ENCODE results near the gene SYPL1.

SYPL1 gene

DNA sequence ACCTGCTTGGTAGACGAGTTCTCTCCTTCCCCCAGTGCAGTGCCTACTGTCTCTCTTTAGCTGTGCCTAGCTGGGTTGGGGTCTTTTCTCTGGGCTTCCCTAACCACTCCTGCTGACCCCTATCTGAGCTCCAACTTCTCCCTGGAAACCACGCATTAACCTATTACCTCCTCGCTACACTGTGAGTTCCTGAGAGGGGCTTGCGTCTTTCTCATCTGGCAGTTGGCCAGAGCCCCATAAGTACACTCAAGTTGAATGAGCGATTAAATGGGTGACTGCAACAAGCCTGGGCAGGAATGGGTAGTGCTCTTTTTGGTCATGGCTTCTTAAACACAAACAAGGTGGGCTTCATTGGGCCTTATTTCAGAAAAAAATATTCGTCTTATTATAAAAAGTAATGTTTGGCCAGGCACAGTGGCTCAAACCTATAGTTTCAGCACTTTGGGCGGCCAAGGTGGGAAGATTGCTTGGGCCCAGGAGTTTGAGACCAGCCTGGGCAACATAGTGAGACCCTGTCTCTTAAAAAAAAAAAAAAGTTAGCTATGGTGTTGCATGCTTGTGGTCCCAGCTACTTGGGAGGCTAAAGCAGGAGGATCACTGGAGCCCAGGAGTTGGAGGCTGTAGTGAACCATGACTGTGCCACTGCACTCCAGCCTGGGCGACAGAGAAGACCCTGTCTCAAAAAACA is 41.4 kb downstream of the SYPL1 start:
- Histone ChIP-seq H4K20me1 (no peaks in the 10 kb centered on the region), H3K27ac (peak overlapping the region; percentile 90), H3K4me2 (peak overlapping the region; percentile 91), H3K36me3 (no peaks in the 10 kb centered on the region), H3K9me3 (no peaks in the 10 kb centered on the region), H3K27me3 (no peaks in the 10 kb centered on the region), H3K4me3 (peak overlapping the region; percentile 54), H3K4me1 (peaks cover 77% of the 10 kb centered on the region), H3K9ac (peak overlapping the region; percentile 62)
- no peak for TF ChIP-seq Cebpa-rat (IDR thresholded peaks at IDR 0.05)

DNA sequence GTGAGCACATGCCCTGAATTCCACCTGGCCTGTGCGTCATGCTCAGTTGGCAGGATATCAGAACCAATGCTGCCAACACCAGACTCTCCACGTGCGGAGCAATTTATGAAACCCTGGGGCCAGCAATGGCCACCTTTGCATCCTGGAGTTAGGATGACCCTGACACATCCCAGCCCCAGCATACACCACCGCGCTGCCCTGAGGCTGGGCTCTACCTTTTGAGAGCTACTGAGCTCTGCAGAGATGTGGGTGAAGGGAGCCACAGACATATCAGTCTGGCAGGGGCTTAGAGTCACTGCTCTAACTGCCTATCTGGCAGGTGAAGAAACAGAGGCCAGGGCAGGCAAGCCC is 41.9 kb downstream of the SYPL1 start:
- Histone ChIP-seq H3K9ac (0 out of 2 replicates have a peak overlapping the region, but pooled peaks have one; percentile 15), H3K4me3 (no peak overlapping the region), H3K27ac (peak overlapping the region; percentile 90), H3K4me1 (peaks cover 77% of the 10 kb centered on the region), H4K20me1 (no peaks in the 10 kb centered on the region), H3K36me3 (no peaks in the 10 kb centered on the region), H3K27me3 (no peaks in the 10 kb centered on the region), H3K4me2 (peak overlapping the region; percentile 91), H3K9me3 (no peaks in the 10 kb centered on the region)
- no peak for TF ChIP-seq Cebpa-rat (IDR thresholded peaks at IDR 0.05)

DNA sequence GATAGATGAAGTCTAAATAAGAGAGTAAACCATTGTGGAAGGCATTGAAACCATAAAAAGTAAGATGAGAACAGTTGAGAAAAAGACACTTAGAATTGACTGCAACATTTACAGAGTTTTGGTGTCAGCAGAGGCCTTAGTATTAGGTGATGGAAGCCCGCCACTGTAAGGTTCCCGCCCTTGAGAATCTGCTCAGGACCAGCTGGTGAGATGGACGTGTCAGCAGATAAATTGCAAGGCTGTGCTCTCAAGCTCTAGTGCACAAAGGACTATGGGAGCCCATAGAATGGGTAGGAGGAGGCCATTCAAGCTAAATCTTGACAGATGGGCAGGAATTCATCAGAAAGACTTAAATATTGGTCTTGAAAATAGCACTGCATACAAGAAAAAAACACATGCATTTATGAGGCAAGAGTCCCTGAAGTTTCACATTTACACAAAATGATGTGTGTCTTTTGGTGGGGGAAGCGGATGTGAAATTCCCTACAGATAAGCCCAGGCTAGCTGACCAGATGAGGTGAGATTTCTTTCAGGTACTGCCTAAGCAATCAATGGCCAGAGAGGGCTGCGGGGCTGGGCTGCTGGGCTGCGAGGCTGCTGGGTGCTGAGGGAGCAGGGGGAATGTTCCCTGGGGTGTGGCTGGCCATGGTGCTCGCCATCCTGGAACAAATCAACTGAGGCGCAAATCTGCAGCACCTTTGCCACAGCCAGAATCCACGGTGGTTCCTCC is 42.5 kb downstream of the SYPL1 start:
- TF ChIP-seq Cebpa-rat (IDR thresholded peaks at IDR 0.05) = no peak
- Histone ChIP-seq H3K9ac (0 out of 2 replicates have a peak overlapping the region, but pooled peaks have one; percentile 15), H3K4me1 (peaks cover 77% of the 10 kb centered on the region), H3K36me3 (no peaks in the 10 kb centered on the region), H3K27ac (peak overlapping the region; percentile 90), H3K4me2 (peak overlapping the region; percentile 91), H3K27me3 (no peaks in the 10 kb centered on the region), H4K20me1 (no peaks in the 10 kb centered on the region), H3K4me3 (no peak overlapping the region), H3K9me3 (no peaks in the 10 kb centered on the region)

DNA sequence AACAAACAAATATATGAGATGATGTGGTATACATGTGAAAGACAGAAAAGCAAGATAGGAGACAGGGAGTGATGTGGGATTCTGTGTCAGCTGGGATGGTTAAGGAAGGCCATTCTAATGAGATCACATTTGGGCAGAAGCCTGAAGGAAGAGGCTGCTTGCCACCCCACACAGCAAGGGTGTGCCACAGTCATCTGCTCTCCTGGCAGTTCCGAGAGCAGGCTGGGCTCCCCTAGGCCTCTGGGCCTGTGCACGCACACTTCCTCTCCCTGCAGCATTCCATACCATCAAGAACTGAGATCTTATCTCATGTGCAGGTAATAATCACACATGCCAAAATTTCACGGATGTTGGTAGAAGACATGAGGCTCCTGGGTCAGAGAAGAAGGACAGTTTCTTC is 43.1 kb downstream of the SYPL1 start:
- Histone ChIP-seq H3K9ac (no peak overlapping the region), H4K20me1 (no peaks in the 10 kb centered on the region)

DNA sequence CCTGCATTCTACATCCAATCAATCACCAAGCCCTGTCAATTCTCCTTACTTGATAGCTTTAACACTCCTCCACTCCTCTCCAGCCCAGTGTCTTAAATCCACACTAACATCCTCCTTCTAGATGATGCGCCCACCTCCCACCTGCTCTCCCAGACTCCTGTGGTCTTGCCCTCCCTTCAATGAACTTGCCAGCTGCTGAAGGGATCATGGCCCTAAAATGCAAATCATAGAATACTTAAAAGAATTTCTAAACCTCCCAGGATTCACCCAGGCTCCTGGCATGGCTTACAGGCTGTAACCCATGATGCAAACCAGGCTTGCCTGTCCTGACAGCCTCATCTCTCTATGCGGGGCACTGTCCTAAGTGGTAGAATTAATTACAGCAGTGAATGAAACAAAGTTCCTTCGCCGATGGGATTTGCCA is 43.6 kb downstream of the SYPL1 start:
- peaks cover 77% of the 10 kb centered on the region for H3K4me1 ChIP-seq
- no peaks in the 10 kb centered on the region for H3K36me3 ChIP-seq
- H3K4me2 ChIP-seq = peak overlapping the region; percentile 91
- H3K27me3 ChIP-seq = no peaks in the 10 kb centered on the region
- H3K9me3 ChIP-seq = no peaks in the 10 kb centered on the region
- H3K9ac ChIP-seq = no peak overlapping the region
- TF ChIP-seq Cebpa-rat (IDR thresholded peaks at IDR 0.05) = no peak
- no peaks in the 10 kb centered on the region for H4K20me1 ChIP-seq
- H3K27ac ChIP-seq = no peak overlapping the region
- H3K4me3 ChIP-seq = no peak overlapping the region

More for the DNA sequence above, 43.1 kb downstream of the SYPL1 start:
- no peak overlapping the region for H3K27ac ChIP-seq
- TF ChIP-seq Cebpa-rat (IDR thresholded peaks at IDR 0.05) = no peak
- H3K27me3 ChIP-seq = no peaks in the 10 kb centered on the region
- no peaks in the 10 kb centered on the region for H3K9me3 ChIP-seq
- H3K4me2 ChIP-seq = peak overlapping the region; percentile 91
- peaks cover 77% of the 10 kb centered on the region for H3K4me1 ChIP-seq
- no peak overlapping the region for H3K4me3 ChIP-seq
- H3K36me3 ChIP-seq = no peaks in the 10 kb centered on the region

DNA sequence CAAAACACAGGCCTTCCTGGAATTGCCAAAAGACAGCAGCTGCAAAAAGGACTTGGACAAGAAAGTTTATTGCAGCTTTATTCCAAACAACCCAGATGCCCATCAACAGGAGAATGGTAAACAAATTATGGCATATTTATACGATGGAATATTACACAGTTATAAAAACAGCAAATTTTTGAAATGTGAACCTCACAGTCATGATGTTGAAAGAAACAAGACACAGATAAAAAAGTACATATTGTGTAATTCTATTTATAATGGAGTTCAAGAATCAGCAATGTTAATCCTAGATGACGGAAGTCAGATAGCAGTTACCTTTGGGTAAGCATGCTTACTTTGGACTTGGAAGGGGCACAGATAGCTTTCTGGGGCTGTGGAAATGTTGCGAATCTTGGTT is 44.4 kb downstream of the SYPL1 start:
- Histone ChIP-seq H4K20me1 (no peaks in the 10 kb centered on the region), H3K9ac (no peak overlapping the region), H3K36me3 (no peaks in the 10 kb centered on the region), H3K4me2 (no peak overlapping the region), H3K9me3 (no peaks in the 10 kb centered on the region), H3K27ac (no peak overlapping the region), H3K4me1 (peaks cover 77% of the 10 kb centered on the region), H3K27me3 (no peaks in the 10 kb centered on the region), H3K4me3 (no peak overlapping the region)
- no peak for TF ChIP-seq Cebpa-rat (IDR thresholded peaks at IDR 0.05)

DNA sequence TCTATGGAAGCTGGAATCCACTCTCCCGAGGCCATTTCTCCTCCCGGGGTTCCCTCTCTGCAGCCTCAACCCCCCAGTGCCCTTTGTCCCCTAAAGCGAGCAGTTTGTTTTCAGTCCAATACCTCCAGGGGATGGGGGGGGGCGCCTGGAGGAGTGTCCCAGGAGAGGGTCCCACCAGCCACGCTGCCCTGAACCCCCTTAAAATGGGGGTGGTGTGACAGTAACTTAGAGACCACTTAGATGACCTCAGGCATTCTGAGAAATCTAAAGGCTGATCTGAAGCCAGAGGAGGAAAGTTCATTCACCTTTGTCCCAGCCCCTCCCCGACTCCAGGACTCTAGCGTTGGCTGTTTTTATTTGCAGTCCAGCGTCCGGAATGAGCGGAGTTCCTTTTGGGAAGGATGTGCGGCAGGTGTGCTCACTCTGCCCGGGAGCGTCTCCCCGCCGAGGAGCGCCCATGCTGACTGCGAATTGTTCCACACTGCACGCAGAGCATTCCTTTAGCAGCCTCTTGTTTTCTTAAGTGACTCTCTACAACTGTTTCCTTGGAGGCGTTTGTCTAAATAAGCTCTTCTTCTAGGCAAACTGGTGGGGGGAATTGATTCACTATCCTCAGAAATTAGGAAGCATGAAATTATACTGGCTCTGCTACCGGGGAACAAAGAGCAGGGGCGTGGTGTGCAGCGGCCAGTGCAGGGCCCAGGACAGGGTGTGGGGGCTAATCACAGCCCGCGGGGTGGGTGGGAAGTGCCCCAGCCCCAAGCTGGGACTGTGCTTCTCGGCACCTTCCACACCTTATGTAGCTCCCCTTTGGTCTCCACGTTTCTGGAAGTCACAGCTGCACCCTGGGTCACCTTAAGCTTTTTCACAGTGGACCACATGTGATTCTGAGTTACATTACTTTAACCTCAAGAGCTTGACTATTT is 46.3 kb downstream of the SYPL1 start:
- Histone ChIP-seq H3K9ac (no peak overlapping the region), H4K20me1 (no peaks in the 10 kb centered on the region), H3K9me3 (peaks cover 3% of the 10 kb centered on the region; the same call in 1 of the 2 replicates), H3K4me1 (peaks cover 77% of the 10 kb centered on the region), H3K27me3 (no peaks in the 10 kb centered on the region), H3K27ac (peak overlapping the region; percentile 32; the same call in 1 of the 2 replicates), H3K36me3 (no peaks in the 10 kb centered on the region), H3K4me2 (0 out of 2 replicates have a peak overlapping the region, but pooled peaks have one; percentile 29), H3K4me3 (no peak overlapping the region)
- TF ChIP-seq Cebpa-rat (IDR thresholded peaks at IDR 0.05) = no peak

DNA sequence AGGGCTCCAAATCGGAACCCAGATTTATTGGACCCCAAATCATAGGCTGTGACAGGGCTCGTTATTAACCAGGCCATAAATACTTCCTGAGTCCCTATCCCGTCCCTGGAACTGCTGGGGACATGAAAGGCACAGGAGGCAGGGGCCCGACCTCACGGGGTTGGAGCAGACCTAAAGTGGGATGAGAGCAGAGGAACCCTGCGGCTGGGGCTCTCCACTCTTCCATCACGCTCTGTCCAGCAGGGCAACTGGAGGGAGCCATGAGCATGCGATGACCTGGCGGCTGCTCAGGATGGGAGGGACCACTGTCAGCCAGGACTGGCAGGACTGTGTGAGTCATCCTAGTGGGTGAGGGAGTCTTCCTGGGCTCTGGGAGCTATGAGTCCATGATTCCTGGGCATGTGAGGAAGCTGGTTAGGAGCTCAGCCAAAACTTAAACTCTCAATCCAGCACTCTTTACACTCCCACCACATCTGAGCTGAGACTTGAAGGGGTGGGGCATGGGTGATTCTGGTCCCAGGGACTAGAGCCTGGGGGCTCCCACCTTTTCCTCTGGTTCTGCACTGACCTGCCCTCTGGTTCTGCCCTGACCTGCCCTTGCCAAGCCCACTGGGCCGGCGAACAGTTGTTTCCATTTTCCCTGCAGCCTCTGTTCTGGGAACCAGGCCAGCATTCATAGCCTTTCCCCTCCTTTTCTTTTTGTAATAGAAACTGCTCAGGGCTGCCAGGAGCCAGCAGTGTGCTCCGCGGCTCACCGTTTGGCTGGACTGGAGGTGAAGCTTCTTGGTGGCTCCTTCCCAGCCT is 47.1 kb downstream of the SYPL1 start:
- H3K4me1 ChIP-seq = peaks cover 74% of the 10 kb centered on the region
- peak overlapping the region; percentile 32; the same call in 1 of the 2 replicates for H3K27ac ChIP-seq
- H3K27me3 ChIP-seq = no peaks in the 10 kb centered on the region
- H3K9ac ChIP-seq = no peak overlapping the region
- H3K4me3 ChIP-seq = no peak overlapping the region
- peak overlapping the region; percentile 29 for H3K4me2 ChIP-seq
- peaks cover 9% of the 10 kb centered on the region; the same call in 1 of the 2 replicates for H3K9me3 ChIP-seq
- no peaks in the 10 kb centered on the region for H3K36me3 ChIP-seq
- TF ChIP-seq Cebpa-rat (IDR thresholded peaks at IDR 0.05) = no peak
- H4K20me1 ChIP-seq = no peaks in the 10 kb centered on the region

DNA sequence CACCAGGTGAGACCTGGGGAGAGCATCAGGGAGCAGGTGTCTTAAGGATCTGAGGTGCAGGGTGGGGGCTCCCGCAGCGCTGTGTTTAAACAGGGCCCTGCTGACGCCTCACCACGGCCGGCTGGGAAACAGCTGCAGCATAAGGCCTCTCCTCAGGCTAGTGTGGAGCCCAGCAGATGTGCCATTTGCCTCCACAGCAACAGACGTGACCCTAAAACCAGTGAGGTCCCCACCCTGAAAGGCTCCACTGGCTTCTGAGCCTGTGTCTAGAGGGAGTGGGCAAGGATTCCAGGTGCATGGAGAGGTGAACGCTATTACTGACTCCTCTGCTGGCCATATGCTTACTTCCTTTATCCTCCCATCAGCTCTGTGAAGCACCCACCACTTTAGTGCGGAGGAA is 47.8 kb downstream of the SYPL1 start:
- H3K4me1 ChIP-seq = peaks cover 74% of the 10 kb centered on the region
- no peak for TF ChIP-seq Cebpa-rat (IDR thresholded peaks at IDR 0.05)
- no peaks in the 10 kb centered on the region for H4K20me1 ChIP-seq
- H3K9me3 ChIP-seq = peaks cover 9% of the 10 kb centered on the region; the same call in 1 of the 2 replicates
- no peak overlapping the region for H3K9ac ChIP-seq
- H3K4me2 ChIP-seq = peak overlapping the region; percentile 29
- no peaks in the 10 kb centered on the region for H3K36me3 ChIP-seq
- H3K27ac ChIP-seq = peak overlapping the region; percentile 1; the same call in 1 of the 2 replicates
- H3K4me3 ChIP-seq = no peak overlapping the region
- H3K27me3 ChIP-seq = no peaks in the 10 kb centered on the region
